SHP77 treated with DMSO at 0.1 percent for 48 hours (cell line): Measurements from ENCODE around the gene TRIM73.
A peak's percentile ranks its signal among the peaks of the same experiment; 100 is the strongest.
"Not testable (repeated sequence)": the region's sequence is repeated elsewhere in the genome, so short reads cannot be mapped to it uniquely, and the experiment has no call there.

Source experiments
- DNase-seq: peaks from one replicate; lab custom pipeline; 2025; lab: John Stamatoyannopoulos, UW

The TRIM73 gene

DNA sequence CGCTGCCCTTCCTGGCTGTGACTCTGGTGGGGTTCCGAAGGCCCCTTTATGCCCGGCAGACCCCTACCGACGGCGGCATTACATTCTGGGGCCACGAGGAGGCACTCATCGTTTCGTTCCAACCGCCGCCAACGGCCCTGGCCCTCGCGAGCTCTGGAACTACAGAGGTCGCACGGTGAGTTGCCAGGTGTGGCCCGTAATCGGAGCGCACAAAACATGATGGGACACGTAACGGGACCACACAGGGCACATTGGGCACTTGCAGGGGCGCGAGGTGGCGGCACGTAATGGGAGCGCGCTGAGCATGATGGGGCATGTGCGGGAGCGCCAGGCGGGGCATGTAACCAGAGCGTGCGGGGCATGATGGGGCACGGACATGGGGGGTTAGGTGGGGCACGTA lies at the start of gene TRIM73:
Gene TRIM73 (plus strand): TSS at position 301 of the 400 bp plus-strand sequence. CDS start 3,305 bp downstream, outside the sequence.
- not testable (repeated sequence) for DNase-seq

DNA sequence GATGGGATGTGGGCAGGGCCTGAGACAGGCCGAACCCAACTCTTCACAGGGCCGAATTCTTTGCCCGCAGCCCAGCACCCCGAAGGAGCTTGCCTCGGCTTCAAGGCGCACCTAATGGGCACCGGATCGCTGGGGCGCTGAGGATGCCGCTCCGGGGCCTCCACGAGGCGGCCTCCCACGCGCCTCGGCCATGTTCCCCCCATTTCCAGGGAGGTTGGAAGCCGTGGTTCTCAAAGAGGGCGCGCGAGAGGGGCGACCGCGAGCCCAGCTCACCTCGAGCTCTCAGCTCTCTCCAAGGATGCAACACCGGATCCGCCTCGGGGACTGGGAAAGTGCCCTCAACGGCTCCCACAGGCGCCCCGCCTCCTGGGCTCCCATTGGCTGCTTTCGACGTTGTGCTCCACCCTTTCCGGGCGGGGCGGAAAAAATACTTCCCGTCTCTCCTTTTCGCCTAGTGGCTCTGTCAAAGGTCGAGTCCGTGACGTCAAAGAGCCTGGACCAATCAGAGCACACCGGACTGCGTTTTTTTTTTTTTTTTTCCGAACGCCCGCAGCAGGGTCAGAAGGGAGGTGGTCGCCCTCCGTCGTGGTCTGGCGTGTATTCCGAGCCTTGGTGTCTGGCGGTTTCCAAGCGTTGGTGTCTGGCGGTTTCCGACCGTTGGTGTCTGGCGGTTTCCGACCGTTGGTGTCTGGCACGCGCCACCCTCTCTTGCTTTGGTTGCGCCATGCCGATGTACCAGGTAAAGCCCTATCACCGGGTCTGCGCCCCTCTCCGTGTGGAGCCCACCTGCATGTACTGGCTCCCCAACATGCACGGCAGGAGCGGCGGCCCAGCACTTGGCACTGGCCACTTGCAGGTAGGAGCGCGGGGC lies 36.5 kb upstream of the TRIM73 start:
- DNase-seq: not testable (repeated sequence)

DNA sequence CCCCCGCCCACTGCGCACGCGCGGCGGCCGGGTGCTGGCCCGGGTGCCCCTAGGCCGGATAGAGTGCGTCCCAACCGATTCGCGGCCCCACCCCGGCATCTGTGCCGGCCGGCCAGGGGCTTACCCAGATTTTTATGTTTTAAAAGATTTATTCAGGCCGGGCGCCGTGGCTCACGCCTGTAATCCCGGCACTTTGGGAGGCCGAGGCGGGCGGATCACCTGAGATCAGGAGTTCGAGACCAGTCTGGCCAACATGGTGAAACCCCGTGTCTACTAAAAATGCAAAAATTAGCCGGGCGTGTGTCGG lies 35.9 kb upstream of the TRIM73 start:
- DNase-seq: not testable (repeated sequence)

DNA sequence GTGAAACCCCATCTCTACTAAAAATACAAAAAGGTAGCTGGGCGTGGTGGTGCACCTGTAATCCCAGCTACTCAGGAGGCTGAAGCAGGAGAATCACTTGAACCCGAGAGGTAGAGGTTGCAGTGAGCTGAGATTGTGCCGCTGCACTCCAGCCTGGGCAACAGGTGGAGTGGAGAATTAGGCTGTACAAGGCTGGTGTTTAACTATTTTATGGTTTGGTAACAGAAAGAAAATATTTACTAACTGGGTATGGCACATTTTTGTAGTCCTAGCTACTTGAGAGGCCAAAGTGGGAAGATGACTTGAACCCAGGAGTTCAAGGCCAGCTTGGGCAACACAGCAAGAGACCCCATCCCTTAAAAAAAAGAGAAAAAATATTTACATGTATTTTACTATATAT lies 31.4 kb upstream of the TRIM73 start:
- not testable (repeated sequence) for DNase-seq

DNA sequence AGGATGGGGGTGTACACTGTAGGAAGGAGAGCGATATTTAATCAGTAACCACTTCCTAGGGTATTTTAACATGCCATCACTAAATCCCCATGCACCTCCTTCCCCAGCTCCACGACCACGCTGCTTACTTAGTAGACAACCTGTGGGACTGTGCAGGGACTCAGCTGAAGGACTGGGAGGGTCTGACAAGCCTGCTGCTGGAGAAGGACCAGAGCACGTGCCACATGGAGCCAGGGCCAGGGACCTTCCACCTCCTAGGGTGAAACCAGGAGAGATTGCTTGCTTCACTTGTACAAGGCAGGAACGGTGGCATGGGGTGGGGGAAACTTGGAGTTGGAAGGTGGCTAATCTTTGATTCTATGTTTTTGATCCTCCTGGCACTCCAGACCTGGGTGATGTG lies 28.8 kb upstream of the TRIM73 start:
- DNase-seq: not testable (repeated sequence)

DNA sequence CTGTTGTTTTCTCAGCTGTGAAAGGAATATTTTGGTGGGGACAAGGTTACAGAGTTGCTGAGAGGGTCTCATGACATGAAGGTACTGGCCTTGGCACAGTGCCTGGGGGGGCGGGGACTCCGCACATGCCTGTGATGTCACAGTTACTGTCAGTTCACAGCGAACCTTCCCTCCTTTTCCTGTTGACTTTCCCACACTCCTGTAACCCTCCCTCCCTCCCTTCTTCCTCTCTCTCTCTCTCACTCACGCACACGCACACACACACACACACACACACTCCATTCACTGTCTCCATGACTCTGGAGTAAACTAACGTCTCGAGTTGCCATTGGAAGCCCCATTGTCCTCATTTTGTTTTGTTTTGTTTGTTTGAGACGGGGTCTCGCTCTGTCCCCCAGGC lies 28.1 kb upstream of the TRIM73 start:
- not testable (repeated sequence) for DNase-seq

DNA sequence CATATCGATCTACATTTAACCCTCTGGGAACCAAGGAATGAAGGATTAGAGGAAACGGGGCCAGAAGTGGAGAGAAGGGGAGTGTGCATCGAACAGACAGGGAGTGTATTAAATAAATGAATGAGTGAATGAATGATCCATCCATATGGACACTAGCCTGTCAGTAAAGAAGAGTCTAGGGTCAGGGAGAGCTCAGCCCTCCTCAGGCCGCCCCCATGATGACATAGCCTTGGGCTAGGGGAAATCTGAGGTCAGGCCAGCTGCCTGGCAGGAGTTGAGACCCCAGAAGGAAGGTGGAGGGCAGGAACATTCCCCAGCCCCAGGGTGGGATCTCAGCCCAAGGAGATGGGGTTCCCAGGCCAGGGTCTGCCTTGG lies 21.3 kb upstream of the TRIM73 start:
- DNase-seq: not testable (repeated sequence)

DNA sequence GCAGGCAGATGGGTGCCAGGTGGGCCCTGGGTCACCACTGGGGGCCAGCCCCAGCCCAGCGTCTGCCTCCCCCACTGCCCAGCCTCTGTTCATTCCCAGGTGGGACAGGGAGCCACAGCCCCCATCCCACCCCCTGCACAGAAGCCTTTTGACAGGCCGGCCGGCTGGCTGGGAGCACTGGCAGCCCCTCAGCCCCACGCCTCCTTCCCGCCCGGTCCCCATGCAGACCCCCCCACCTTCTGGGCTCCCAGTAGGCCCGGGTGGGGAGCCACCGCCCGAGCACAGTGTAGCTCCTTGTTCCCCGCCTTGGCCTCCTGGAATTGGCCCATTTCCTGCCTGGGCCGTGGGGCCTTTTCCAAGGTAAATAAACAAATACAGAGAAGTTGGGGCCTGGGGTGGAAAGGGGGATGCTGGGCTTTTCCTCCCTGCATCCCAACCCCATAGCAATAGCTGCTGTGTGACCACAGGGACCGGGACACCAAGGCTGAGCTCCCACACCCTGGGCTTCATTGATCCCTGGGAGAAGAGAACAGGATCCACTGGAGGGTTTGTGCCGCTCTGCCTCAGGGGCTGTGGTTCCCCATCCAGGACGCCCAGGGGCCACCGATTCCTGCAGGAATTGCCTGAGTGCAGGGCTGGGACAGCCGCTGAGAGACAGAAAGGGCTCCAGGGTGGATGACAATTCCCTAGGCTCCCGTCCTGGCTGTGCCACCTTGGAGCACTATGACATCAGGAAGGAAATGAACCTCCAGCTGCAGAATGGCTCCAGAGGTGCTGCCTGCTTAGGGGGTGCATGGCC lies 20.7 kb upstream of the TRIM73 start:
- not testable (repeated sequence) for DNase-seq

DNA sequence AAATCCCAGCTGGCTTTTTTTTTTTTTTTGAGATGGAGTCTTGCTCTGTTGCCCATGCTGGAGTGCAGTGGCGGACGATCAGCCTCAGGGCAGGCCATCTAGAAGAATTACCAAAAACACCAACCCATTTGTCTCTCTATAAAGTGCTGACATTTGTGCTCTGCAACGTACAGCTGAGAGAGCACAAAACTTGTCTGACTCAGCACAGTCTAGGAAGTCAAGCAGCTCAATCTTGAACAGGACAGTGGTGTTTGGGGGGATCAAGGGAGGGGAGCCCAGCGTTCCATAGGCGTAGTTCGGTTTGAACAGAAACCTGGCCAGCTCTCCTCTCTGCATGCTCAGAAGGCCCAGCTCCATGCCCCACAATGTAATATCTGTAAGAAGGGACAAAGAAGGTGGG lies 2.2 kb upstream of the TRIM73 start:
- not testable (repeated sequence) for DNase-seq

DNA sequence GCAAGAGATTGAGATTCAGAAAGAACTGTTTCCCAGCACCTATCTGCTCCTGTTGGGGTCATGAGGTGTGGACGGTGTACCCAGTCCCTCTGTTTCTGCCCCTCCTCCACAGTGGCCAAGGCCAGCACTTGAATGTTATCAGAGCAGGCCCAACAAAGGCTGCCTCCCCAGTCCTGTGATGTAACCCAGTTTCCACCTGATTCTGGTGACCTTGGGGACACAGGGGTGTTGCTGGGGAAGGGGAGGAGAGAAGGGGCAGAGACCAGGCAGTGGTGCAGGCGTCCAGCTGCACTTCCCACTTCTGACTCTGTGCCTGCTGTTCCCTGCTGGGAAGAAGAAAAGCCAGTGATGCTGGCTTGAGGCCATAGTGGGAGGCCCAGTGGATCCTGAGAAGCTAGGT lies 2.4 kb downstream of the TRIM73 start:
- not testable (repeated sequence) for DNase-seq

DNA sequence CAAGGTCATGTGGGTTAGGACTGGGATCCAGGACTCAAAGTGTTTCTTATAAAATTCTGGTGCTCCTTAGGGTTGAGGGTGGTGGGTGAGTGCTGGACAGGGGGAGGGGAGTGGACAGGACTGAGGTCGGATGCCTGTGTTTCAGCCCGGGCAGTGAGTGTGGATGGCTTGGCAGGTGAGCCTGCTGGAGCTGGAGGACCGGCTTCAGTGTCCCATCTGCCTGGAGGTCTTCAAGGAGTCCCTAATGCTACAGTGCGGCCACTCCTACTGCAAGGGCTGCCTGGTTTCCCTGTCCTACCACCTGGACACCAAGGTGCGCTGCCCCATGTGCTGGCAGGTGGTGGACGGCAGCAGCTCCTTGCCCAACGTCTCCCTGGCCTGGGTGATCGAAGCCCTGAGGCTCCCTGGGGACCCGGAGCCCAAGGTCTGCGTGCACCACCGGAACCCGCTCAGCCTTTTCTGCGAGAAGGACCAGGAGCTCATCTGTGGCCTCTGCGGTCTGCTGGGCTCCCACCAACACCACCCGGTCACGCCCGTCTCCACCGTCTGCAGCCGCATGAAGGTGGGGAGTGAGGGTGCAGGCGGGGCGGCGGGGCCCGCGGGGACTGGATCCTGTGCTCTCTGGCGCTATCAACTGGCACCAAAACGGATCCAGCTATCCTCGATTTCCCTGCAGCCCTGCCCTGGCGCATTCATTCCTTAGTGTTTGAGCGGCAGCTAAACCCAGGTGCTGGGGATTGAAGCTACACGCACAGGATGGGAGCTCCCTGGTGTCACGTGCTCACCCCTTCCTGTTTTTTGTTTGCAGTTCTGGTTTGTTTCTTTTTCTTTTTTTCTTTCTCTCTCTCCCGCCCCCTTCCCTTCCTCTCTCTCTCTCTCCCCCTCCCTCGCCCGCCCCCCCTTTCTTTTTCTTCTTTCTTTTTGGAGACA lies 3.6 kb downstream of the TRIM73 start:
- DNase-seq: not testable (repeated sequence)

DNA sequence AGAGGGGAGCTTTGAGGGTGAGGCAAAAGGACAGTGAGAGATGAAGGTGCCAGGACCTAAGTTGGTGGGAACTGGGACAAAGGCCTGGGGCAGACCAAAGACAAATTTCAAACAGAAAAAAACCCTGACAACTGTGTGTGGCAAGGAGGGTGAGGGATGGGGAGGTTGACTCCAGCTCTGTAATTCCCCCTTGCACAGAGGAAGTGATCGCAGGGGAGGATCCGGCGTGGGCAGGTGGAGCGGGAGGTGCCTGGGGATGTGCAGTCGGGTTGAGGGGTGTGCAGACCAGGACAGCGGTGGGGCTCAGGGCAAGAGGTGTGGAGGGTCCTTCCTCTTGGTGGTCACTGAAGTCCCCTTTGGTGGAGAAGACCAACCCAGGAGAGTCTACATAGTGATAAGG lies 5.1 kb downstream of the TRIM73 start:
- DNase-seq: not testable (repeated sequence)

DNA sequence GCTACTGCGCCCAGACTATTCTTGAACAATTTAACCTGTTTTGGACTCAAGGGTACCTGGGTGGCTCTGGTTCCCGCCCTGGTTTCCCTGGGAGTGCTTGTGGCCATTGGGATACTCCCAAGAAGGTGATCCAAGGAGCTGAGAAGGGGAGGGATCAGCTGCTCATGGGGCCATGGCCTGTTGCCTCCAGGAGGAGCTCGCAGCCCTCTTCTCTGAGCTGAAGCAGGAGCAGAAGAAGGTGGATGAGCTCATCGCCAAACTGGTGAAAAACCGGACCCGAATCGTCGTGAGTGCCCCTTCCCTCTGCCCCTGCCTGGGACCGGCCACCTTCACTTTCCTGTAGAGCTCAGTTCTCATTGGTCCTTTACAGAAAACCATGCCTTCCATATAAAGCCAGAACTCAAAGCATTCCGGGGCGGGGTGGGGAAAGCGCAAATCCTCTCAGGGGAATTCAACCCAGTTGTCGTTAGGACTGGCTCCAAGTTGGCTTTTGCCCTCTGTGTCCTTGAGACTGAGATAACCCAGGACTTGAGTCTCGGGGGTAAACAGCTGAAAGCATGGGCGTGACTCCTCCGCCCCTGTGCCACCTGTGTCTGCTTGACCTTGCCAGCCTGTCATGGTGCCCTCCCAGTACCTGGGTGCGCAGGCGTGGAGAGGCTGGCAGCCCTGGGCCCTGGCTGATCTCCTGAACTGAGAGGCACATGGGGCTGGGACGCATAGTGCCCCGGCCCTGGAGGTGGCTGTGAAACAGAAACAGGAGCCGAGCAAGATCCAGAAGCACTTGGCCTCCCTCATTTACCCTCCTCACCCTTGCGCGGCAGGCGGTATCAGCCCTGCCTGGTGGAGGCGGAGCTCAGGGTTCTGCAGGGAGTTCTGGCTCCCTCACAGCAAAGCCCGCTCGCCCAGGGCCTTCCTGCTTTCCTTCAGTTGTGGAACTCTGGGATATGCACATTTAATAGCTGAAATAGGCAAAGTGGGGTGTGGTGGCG lies 8.3 kb downstream of the TRIM73 start:
- not testable (repeated sequence) for DNase-seq

DNA sequence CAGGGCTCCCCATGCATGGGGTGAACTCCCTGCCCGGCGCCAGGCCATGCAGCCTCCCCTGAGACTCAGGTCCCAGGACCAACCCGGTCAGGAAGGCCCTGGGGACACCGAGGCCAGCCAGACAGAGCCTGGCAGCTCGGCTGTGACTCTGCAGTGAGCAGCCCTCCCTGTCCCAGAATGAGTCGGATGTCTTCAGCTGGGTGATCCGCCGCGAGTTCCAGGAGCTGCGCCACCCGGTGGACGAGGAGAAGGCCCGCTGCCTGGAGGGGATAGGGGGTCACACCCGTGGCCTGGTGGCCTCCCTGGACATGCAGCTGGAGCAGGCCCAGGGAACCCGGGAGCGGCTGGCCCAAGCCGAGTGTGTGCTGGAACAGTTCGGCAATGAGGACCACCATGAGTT lies 9.2 kb downstream of the TRIM73 start:
- DNase-seq: not testable (repeated sequence)

DNA sequence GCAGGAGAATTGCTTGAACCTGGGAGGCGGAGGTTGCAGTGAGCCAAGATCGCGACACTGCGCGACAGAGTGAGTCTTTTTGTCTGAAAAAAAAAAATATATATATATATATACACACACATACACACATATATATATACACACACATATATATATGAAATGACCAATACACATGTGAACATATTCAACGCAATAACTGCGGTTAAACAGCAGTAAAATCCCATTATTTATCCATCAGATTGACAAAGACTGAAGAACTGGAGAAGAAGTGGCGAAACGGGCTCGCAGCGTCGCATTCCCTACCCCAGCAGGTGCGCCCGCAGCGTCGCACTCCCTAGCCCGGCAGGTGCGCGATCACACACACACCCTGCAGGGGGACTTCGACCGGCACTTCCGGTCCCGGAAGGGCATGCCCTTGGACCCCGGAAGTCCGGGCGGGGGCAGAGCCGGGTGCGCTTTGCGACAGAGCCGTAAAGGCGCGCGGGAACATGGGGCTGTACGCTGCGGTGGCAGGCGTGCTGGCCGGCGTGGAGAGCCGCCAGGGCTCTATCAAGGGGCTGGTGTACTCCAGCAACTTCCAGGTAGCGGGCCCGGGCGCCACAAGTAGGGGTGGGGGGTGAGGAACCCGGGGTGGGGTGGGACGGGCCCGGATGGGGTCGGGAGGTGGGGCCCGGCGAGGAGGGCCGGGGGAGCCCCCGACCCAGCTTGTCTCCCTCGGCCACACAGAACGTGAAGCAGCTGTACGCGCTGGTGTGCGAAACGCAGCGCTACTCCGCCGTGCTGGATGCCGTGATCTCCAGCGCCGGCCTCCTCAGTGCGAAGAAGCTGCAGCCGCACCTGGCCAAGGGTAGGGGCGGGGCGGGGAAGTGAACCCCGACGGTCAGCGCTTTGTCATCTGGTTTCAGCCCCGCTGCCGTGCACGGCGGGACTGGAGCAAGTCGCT lies 14.7 kb downstream of the TRIM73 start:
- DNase-seq: not testable (repeated sequence)

DNA sequence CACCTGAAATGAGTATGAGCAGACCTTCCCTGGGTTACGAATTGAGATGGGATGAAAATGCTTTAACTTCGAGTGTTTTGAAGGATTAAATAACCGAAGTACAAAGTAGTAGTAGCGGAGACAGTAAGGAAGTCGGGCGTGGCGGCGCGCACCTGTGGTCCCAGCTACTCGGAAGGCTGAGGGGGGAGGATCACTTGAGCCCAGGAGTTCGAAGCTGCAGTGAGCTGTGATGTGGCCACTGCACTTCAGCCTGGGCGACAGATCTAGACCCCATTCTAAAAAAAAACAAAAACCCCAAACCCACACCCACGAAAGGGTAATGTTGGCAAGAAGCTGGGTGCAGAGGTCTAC lies 15.4 kb downstream of the TRIM73 start:
- not testable (repeated sequence) for DNase-seq

DNA sequence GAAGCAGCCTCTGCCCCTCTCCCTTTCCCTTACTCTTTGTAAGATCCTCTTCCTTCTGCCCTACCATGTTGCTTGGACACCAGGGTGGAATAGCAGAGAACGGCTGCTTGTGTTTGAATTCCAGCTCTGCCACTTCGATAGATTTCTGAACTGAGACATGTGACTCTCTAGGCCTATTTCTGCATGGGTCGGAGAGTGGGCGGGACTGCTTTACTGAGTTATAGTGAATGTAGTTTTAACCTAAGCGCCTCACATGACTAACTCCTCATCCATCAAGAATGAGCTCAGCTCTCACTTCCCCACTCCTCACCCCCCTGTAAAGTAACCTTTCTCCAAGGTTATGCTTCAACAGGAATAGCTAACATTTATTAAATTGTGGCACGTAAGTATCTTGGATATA lies 18.8 kb downstream of the TRIM73 start:
- not testable (repeated sequence) for DNase-seq

DNA sequence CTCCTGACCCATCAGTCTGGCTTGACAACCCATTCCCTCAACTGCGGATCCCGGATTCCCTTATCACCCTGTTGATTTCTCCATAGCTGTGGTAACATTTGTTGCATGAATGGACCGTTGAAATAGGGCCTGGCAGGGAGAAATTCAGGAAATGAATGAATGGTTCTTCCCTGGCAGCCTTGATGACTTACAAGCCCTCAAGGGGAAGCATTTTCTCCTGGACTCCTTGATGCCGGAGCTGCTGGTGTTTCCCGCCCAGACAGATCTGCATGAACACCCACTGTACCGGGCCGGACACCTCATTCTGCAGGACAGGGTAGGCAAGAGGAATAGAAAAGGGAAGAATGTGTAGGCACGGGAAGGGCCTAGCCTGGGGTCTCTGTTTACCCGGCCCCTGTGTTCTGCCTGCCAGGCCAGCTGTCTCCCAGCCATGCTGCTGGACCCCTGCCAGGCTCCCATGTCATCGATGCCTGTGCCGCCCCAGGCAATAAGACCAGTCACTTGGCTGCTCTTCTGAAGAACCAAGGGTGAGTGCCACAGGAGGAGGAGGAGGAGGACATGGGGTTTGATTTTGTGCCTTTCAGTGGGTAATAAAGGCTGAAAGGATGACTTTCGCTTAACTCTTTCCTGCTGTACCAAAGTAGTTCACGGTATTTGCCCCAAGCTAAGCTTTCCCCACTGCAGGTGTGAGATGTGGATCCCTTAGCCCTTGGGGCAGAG lies 19.4 kb downstream of the TRIM73 start:
- DNase-seq: peak; percentile 2

DNA sequence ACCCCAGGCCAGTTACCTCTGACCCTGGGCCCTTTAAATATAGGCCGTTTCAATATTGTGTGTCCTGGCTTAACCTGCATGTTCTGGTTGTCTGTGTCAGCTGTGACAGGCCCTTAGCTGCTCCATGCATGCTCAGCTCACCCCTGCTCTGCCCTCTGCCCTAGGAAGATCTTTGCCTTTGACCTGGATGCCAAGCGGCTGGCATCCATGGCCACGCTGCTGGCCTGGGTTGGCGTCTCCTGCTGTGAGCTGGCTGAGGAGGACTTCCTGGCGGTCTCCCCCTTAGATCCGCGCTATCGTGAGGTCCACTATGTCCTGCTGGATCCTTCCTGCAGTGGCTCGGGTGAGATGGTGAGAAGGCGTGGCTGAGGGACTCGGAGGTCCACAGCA lies 20.0 kb downstream of the TRIM73 start:
- not testable (repeated sequence) for DNase-seq
